A673 (cell line): ENCODE results near the gene BAIAP2. TPM values are rescaled to one million over a fixed set of nuclear protein-coding genes. Genes with fewer than 3 reads are reported as not detected.

Source experiments
- BruUV-seq: library from RNA; stranded (reverse); fragments of 400-500 nt; replicated peaks from 2 replicates; lab custom pipeline; 2021; lab: Mats Ljungman, UMichigan
- CTCF ChIA-PET: fragments of 300-600 bp; sonication (Branson Sonifier 250); formaldehyde crosslinking; loops from one replicate; lab custom pipeline; 2022; ENCODE audit warnings: antibody characterized with exemption; lab: Charles Lee
- POLR2A ChIA-PET: fragments of 300-600 bp; sonication (Branson Sonifier 250); formaldehyde crosslinking; loops from one replicate; lab custom pipeline; 2022; ENCODE audit warnings: antibody characterized with exemption; ENCODE audit not compliant: low non-redundant PET; lab: Charles Lee
- DNase-seq: peaks from one replicate; pipeline ENCODE4 v3.0.0-alpha.2; 2015; ENCODE audit warnings: low spot score
- H3K27ac ChIP-seq: fragments of 200-600 bp; sonication (generic); 2 replicates; pipeline ENCODE4 v1.5.1; 2016; ENCODE audit warnings: mixed run types, low read depth, mild to moderate bottlenecking, mixed read lengths, antibody characterized with exemption, low read length; ENCODE audit not compliant: poor library complexity, severe bottlenecking
- H3K27me3 ChIP-seq: fragments of 200-600 bp; sonication (generic); replicated peaks from 2 replicates; pipeline ENCODE4 v1.6.1; 2017; ENCODE audit warnings: mixed run types, low read depth, mild to moderate bottlenecking, mixed read lengths, antibody characterized with exemption, low read length; ENCODE audit not compliant: insufficient read depth, poor library complexity
- H3K36me3 ChIP-seq: fragments of 200-600 bp; sonication (generic); 2 replicates; pipeline ENCODE4 v1.6.1; 2016; ENCODE audit warnings: mixed run types, mild to moderate bottlenecking, mixed read lengths, antibody characterized with exemption, low read length; ENCODE audit not compliant: insufficient read depth, poor library complexity, severe bottlenecking
- H3K4me1 ChIP-seq: fragments of 200-600 bp; sonication (generic); 2 replicates; pipeline ENCODE4 v1.6.1; 2017; ENCODE audit warnings: mixed run types, mild to moderate bottlenecking, mixed read lengths, antibody characterized with exemption, low read length; ENCODE audit not compliant: insufficient read depth, poor library complexity, severe bottlenecking
- H3K4me3 ChIP-seq: fragments of 200-600 bp; sonication (generic); 2 replicates; pipeline ENCODE4 v1.5.1; 2016; ENCODE audit warnings: low read depth, mixed run types, mild to moderate bottlenecking, mixed read lengths, low read length; ENCODE audit not compliant: poor library complexity, severe bottlenecking
- H3K9me3 ChIP-seq: fragments of 200-600 bp; sonication (generic); 2 replicates; pipeline ENCODE4 v1.6.1; 2016; ENCODE audit warnings: mixed run types, low read depth, mild to moderate bottlenecking, mixed read lengths, antibody characterized with exemption, low read length; ENCODE audit not compliant: poor library complexity, severe bottlenecking
- CTCF ChIP-seq: fragments of 300-800, 200-600 bp; sonication (generic); conservative IDR thresholded peaks from 2 replicates; pipeline ENCODE4 v1.5.1; 2017; ENCODE audit warnings: low read depth, mild to moderate bottlenecking, antibody characterized with exemption, low read length, moderate library complexity, mixed read lengths
- EZH2 ChIP-seq: fragments of 200-600 bp; sonication (generic); IDR thresholded peaks from 2 replicates; pipeline ENCODE4 v1.6.1; 2017; ENCODE audit warnings: borderline replicate concordance, low read depth, mild to moderate bottlenecking, mixed read lengths, antibody characterized with exemption, low read length; ENCODE audit not compliant: poor library complexity, severe bottlenecking
- intact Hi-C: fragments of 100-400 bp; cut with micrococcal nuclease; formaldehyde crosslinking; loops from one replicate; pipeline ENCODE4 v1.10.0; 2022; ENCODE audit not compliant: unreplicated experiment
- total RNA-seq: library from RNA; stranded (reverse); gene quantifications from 2 replicates; pipeline ENCODE4 v1.2.3, GENCODE V29; 2021

BAIAP2 gene
- total RNA-seq, 1 experiment from 2014 or later = 51.6 TPM

GRCh38 chr17:81115219-81115618, 80.3 kb downstream of the BAIAP2 start:
- Histone ChIP-seq H3K27me3 (no peaks in the 10 kb centered on the region), H3K27ac (no peak overlapping the region), H3K36me3 (no peaks in the 10 kb centered on the region), H3K4me1 (peaks cover 27% of the 10 kb centered on the region), H3K9me3 (no peaks in the 10 kb centered on the region), H3K4me3 (no peak overlapping the region)
- CTCF ChIA-PET = no interaction called here
- TF ChIP-seq EZH2 (no peak), CTCF (no peak)
- BruUV-seq = no TSS peak
- POLR2A ChIA-PET = no interaction called here
- no peak for DNase-seq
- intact Hi-C loops = no loop called here

DNA sequence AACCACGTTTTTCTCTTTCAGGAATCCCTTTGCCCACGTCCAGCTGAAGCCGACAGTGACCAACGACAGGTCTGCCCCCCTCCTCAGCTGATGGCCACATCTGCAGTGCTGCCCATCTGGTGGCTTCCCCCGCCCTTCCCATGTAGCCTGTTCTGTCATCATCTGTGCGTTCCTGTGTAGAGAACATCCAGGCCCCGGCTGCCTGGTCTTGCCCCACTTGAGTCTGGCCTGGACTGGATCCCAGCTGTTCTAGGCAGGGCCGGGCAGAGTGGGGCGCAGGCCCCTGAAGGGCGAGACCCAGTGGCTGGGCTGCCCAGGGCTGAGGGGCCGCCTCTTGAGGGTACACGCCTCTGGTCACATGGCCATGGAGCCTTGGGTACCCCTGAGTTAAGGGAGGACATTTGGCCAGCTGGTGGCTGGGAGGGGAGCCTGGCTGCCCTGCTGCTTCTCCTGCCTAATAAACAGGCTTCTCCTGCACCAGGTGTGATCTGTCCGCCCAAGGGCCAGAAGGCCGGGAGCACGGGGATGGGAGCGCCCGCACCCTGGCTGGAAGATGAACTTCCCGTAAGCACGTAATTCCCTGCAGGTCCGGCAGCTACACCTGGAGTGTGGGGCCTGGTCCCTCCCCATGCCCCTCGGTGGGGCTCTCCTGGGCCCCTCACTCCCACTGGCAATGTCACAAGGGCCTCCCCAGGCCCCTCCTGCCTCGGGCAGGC, 81.0 kb downstream of the BAIAP2 start:
- POLR2A ChIA-PET = interaction anchor here (0.6 kb wide), 1 partner anchor 672 kb away, joined by 6 read pairs; no protein-coding TSS in a partner anchor
- no TSS peak for BruUV-seq

GRCh38 chr17:81116704-81117103, 81.8 kb downstream of the BAIAP2 start:
- Histone ChIP-seq H3K4me3 (no peak overlapping the region), H3K27ac (no peak overlapping the region), H3K36me3 (no peaks in the 10 kb centered on the region), H3K27me3 (no peaks in the 10 kb centered on the region), H3K9me3 (no peaks in the 10 kb centered on the region), H3K4me1 (peaks cover 14% of the 10 kb centered on the region)
- BruUV-seq = TSS peak; percentile 62
- ChIA-PET POLR2A (interaction anchor here (0.6 kb wide), 1 partner anchor 673 kb away, joined by 6 read pairs; no protein-coding TSS in a partner anchor), CTCF (interaction anchor here (0.5 kb wide), 1 partner anchor 118 kb away, joined by 3 read pairs; no protein-coding TSS in a partner anchor)
- no peak for DNase-seq
- intact Hi-C loops = no loop called here
- TF ChIP-seq EZH2 = no peak
- no peak for TF ChIP-seq CTCF

More for the DNA sequence above, 81.0 kb downstream of the BAIAP2 start:
- Histone ChIP-seq H3K36me3 (no peaks in the 10 kb centered on the region), H3K27ac (no peak overlapping the region), H3K27me3 (no peaks in the 10 kb centered on the region), H3K9me3 (no peaks in the 10 kb centered on the region), H3K4me3 (no peak overlapping the region), H3K4me1 (peaks cover 21% of the 10 kb centered on the region)
- intact Hi-C loops = no loop called here
- DNase-seq = no peak
- CTCF ChIA-PET = no interaction called here
- TF ChIP-seq CTCF (no peak), EZH2 (no peak)
